HepG2 (cell line): ENCODE data around the gene COL4A2. TPM values are rescaled to one million over a fixed set of nuclear protein-coding genes. Genes with fewer than 3 reads are reported as not detected.

Experiments used
- AKNA ChIP-seq: sonication (generic); formaldehyde crosslinking; IDR thresholded peaks from 2 replicates; pipeline ENCODE4 v1.4.0; 2020; ENCODE audit warnings: missing genetic modification reagents, borderline replicate concordance
- BRF2 ChIP-seq: sonication (generic); formaldehyde crosslinking; IDR thresholded peaks from 2 replicates; pipeline ENCODE4 v1.8.1; 2022; ENCODE audit warnings: mild to moderate bottlenecking, missing genetic modification reagents
- FLYWCH1 ChIP-seq: sonication (generic); formaldehyde crosslinking; IDR thresholded peaks from 2 replicates; pipeline ENCODE4 v1.8.1; 2023; ENCODE audit warnings: mild to moderate bottlenecking, missing genetic modification reagents
- HNF1B ChIP-seq: sonication (generic); formaldehyde crosslinking; IDR thresholded peaks from 2 replicates; pipeline ENCODE4 v1.5.1; 2020; ENCODE audit warnings: mild to moderate bottlenecking, moderate library complexity, missing genetic modification reagents
- IRF1 ChIP-seq: sonication (generic); formaldehyde crosslinking; IDR thresholded peaks from 2 replicates; pipeline ENCODE4 v1.4.0; 2020; ENCODE audit warnings: low read depth, mild to moderate bottlenecking, missing genetic modification reagents
- NAIF1 ChIP-seq: sonication (generic); formaldehyde crosslinking; IDR thresholded peaks from 2 replicates; pipeline ENCODE4 v1.5.0; 2020; ENCODE audit warnings: mild to moderate bottlenecking, missing genetic modification reagents, borderline replicate concordance
- NRL ChIP-seq: sonication (generic); formaldehyde crosslinking; IDR thresholded peaks from 2 replicates; pipeline ENCODE4 v1.5.0; 2020; ENCODE audit warnings: missing genetic modification reagents, mild to moderate bottlenecking, moderate library complexity, borderline replicate concordance
- RFXANK ChIP-seq: IDR thresholded peaks from 2 replicates; pipeline ENCODE4 v1.6.1; 2016
- SALL1 ChIP-seq: sonication (generic); formaldehyde crosslinking; IDR thresholded peaks from 2 replicates; pipeline ENCODE4 v1.8.0; 2022; ENCODE audit warnings: mild to moderate bottlenecking, missing genetic modification reagents
- SOX5 ChIP-seq: IDR thresholded peaks from 2 replicates; pipeline ENCODE4 v1.6.1; 2016; ENCODE audit warnings: borderline replicate concordance
- ZNF101 ChIP-seq: sonication (generic); formaldehyde crosslinking; IDR thresholded peaks from 2 replicates; pipeline ENCODE4 v1.4.0; 2020; ENCODE audit warnings: mild to moderate bottlenecking, low read depth, missing genetic modification reagents, borderline replicate concordance
- ZNF263 ChIP-seq: sonication (generic); formaldehyde crosslinking; IDR thresholded peaks from 2 replicates; pipeline ENCODE4 v1.4.0; 2020; ENCODE audit warnings: missing genetic modification reagents
- ZNF530 ChIP-seq: sonication (generic); formaldehyde crosslinking; IDR thresholded peaks from 2 replicates; pipeline ENCODE4 v1.5.0; 2020; ENCODE audit warnings: low read depth, mild to moderate bottlenecking, missing genetic modification reagents
- ZNF557 ChIP-seq: sonication (generic); formaldehyde crosslinking; IDR thresholded peaks from 2 replicates; pipeline ENCODE4 v1.4.0; 2020; ENCODE audit warnings: missing genetic modification reagents
- ZNF558 ChIP-seq: sonication (generic); formaldehyde crosslinking; IDR thresholded peaks from 2 replicates; pipeline ENCODE4 v1.9.0; 2022; ENCODE audit warnings: mild to moderate bottlenecking, missing genetic modification reagents, borderline replicate concordance
- ZNF570 ChIP-seq: sonication (generic); formaldehyde crosslinking; IDR thresholded peaks from 2 replicates; pipeline ENCODE4 v1.4.0; 2020; ENCODE audit warnings: mild to moderate bottlenecking, missing genetic modification reagents, borderline replicate concordance
- ZNF589 ChIP-seq: sonication (generic); formaldehyde crosslinking; conservative IDR thresholded peaks from 2 replicates; pipeline ENCODE4 v1.8.0; 2022; ENCODE audit warnings: mild to moderate bottlenecking, moderate library complexity, missing genetic modification reagents
- ZNF670 ChIP-seq: sonication (generic); formaldehyde crosslinking; IDR thresholded peaks from 2 replicates; pipeline ENCODE4 v1.8.0; 2022; ENCODE audit warnings: mild to moderate bottlenecking, missing genetic modification reagents, borderline replicate concordance
- ZNF776 ChIP-seq: sonication (generic); formaldehyde crosslinking; IDR thresholded peaks from 2 replicates; pipeline ENCODE4 v1.4.0; 2020; ENCODE audit warnings: mild to moderate bottlenecking, missing genetic modification reagents
- ZNF788 ChIP-seq: sonication (generic); formaldehyde crosslinking; IDR thresholded peaks from 2 replicates; pipeline ENCODE4 v1.5.0; 2020; ENCODE audit warnings: mild to moderate bottlenecking, missing genetic modification reagents, borderline replicate concordance
- polyA plus RNA-seq, 8 experiments: library from polyadenylated mRNA; depleted of rRNA in 3 of 8; stranded (reverse) in 7 of 8; unstranded in 1 of 8; fragments of >200 nt; fragmentation: Illumina TruSeq in 4 of 8; extraction: Trizol in 4 of 8; gene quantifications; 2 replicates each; pipeline versions ENCODE4 v1.2.1 to v1.2.3, GENCODE V29; 2011 to 2016; ENCODE audit warnings: low read depth in 4 of 8, missing spikeins in 1 of 8, mixed read lengths in 1 of 8; ENCODE audit not compliant: insufficient read depth in 1 of 8
- total RNA-seq, 5 experiments: library from RNA; depleted of rRNA; stranded (reverse); fragments of >200 nt; fragmentation: Illumina TruSeq; extraction: Trizol; gene quantifications; 2 replicates each; pipeline ENCODE4 v1.2.3, GENCODE V29; 2016; ENCODE audit warnings: low read depth in 1 of 5
- TF ChIP-seq, protein P1 (sequence below): sonication (generic); formaldehyde crosslinking; IDR thresholded peaks from 2 replicates; pipeline ENCODE4 v1.4.0; 2020; ENCODE audit warnings: missing genetic modification reagents

The COL4A2 gene
- total and polyA plus RNA-seq, 2 of the 13 experiments (the other 11 are each of a cell fraction or from before 2014, with no cell fraction given), result 0.22 to 1.9 TPM

GRCh38 chr13:110455941-110456340 lies 148.9 kb downstream of the COL4A2 start (continued):
- TF ChIP-seq AKNA (CRISPR knock-in tag) (no peak), ZNF670 (no peak), ZNF558 (CRISPR knock-in tag) (no peak), SALL1 (CRISPR knock-in tag) (peak; percentile 46; the same call in 1 of the 2 replicates), ZNF788 (peak; percentile 48; the same call in 1 of the 2 replicates), IRF1 (CRISPR knock-in tag) (no peak), ZNF776 (CRISPR knock-in tag) (no peak), NAIF1 (CRISPR knock-in tag) (no peak), ZNF557 (CRISPR knock-in tag) (no peak), ZNF589 (no peak), ZNF570 (CRISPR knock-in tag) (no peak), HNF1B (0 out of 2 replicates have a peak, but pooled peaks have one; percentile 31), SOX5 (CRISPR knock-in tag) (no peak), ZNF530 (CRISPR knock-in tag) (no peak), ZNF263 (CRISPR knock-in tag) (peak; percentile 79), RFXANK (CRISPR knock-in tag) (no peak), BRF2 (CRISPR knock-in tag) (no peak), FLYWCH1 (no peak), ZNF101 (CRISPR knock-in tag) (no peak), NRL (CRISPR knock-in tag) (no peak)
- TF ChIP-seq, protein P1, sequence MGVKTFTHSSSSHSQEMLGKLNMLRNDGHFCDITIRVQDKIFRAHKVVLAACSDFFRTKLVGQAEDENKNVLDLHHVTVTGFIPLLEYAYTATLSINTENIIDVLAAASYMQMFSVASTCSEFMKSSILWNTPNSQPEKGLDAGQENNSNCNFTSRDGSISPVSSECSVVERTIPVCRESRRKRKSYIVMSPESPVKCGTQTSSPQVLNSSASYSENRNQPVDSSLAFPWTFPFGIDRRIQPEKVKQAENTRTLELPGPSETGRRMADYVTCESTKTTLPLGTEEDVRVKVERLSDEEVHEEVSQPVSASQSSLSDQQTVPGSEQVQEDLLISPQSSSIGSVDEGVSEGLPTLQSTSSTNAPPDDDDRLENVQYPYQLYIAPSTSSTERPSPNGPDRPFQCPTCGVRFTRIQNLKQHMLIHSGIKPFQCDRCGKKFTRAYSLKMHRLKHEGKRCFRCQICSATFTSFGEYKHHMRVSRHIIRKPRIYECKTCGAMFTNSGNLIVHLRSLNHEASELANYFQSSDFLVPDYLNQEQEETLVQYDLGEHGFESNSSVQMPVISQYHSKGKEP (CRISPR knock-in tag), result no peak
